Panc1 (cell line): ENCODE results near the gene TIRAP. TPM values are rescaled to one million over a fixed set of nuclear protein-coding genes. Genes with fewer than 3 reads are reported as not detected.

Experiments used
- ATAC-seq: fragments of 200-7000 bp; cut with Tn5 transposase; 2 replicates; pipeline ENCODE4 v1.9.1; 2020; ENCODE audit warnings: mild to moderate bottlenecking, moderate library complexity
- BruUV-seq: library from RNA; stranded (reverse); fragments of 400-500 nt; replicated peaks from 2 replicates; lab custom pipeline; 2021; lab: Mats Ljungman, UMichigan
- CTCF ChIA-PET: fragments of 300-600 bp; sonication (Branson Sonifier 250); formaldehyde crosslinking; loops from one replicate; lab custom pipeline; 2022; ENCODE audit warnings: antibody characterized with exemption; lab: Charles Lee
- POLR2A ChIA-PET: fragments of 300-600 bp; sonication (Branson Sonifier 250); formaldehyde crosslinking; loops from one replicate; lab custom pipeline; 2022; ENCODE audit warnings: antibody characterized with exemption; lab: Charles Lee
- DNase-seq: peaks from one replicate; pipeline ENCODE4 v3.0.0-alpha.2; 2010; ENCODE audit warnings: low read depth, low spot score
- H3K27ac ChIP-seq: 2 replicates; pipeline ENCODE4 v1.5.1; 2011; ENCODE audit warnings: mild to moderate bottlenecking, low read length, inconsistent platforms
- H3K27me3 ChIP-seq: fragments of 200-500 bp; sonication (Bioruptor generic); 2 replicates; pipeline ENCODE4 v1.6.0; 2014; ENCODE audit warnings: low read length, inconsistent platforms; ENCODE audit not compliant: control insufficient read depth, insufficient read depth
- H3K36me3 ChIP-seq: fragments of 200-500 bp; sonication (Bioruptor generic); 2 replicates; pipeline ENCODE4 v1.5.1; 2014; ENCODE audit warnings: inconsistent platforms, mild to moderate bottlenecking, low read length, moderate library complexity; ENCODE audit not compliant: control insufficient read depth, insufficient read depth
- H3K4me1 ChIP-seq: 2 replicates; pipeline ENCODE4 v1.5.1; 2011; ENCODE audit warnings: inconsistent platforms, mild to moderate bottlenecking, low read length, moderate library complexity; ENCODE audit not compliant: control insufficient read depth, insufficient read depth
- H3K4me3 ChIP-seq, 2 experiments: 2 replicates each; pipeline ENCODE4 v1.5.1; 2011 to 2012; ENCODE audit warnings: low read depth in 2 of 2, low read length in 2 of 2, mild to moderate bottlenecking in 2 of 2, inconsistent platforms in 1 of 2, moderate library complexity in 1 of 2
- H3K9me3 ChIP-seq: fragments of 200-500 bp; sonication (Bioruptor generic); 2 replicates; pipeline ENCODE4 v1.5.1; 2014; ENCODE audit warnings: low read depth, mild to moderate bottlenecking, inconsistent platforms, low read length, moderate library complexity; ENCODE audit not compliant: control insufficient read depth, insufficient read depth
- CTCF ChIP-seq: fragments of 450-650 bp; IDR thresholded peaks from 2 replicates; pipeline ENCODE4 v1.5.1; 2017; ENCODE audit warnings: mild to moderate bottlenecking
- POLR2AphosphoS5 ChIP-seq: IDR thresholded peaks from 2 replicates; pipeline ENCODE4 v1.6.1; 2012; ENCODE audit warnings: mild to moderate bottlenecking, low read depth, low read length, moderate library complexity
- REST ChIP-seq, 2 experiments: IDR thresholded peaks; 2 replicates each; pipeline ENCODE4 v1.6.1; 2011 to 2012; ENCODE audit warnings: low read depth in 2 of 2, control low read depth in 1 of 2, low read length in 1 of 2, mild to moderate bottlenecking in 1 of 2, moderate library complexity in 1 of 2; ENCODE audit not compliant: insufficient read depth in 1 of 2
- SIN3A ChIP-seq: IDR thresholded peaks from 2 replicates; pipeline ENCODE4 v1.6.1; 2012; ENCODE audit warnings: low read depth, mild to moderate bottlenecking, low read length, moderate library complexity, borderline replicate concordance; ENCODE audit not compliant: insufficient read depth
- TCF7L2 ChIP-seq: IDR thresholded peaks from 2 replicates; pipeline ENCODE4 v1.6.1; 2011; ENCODE audit warnings: mild to moderate bottlenecking, low read depth, low read length, inconsistent platforms
- in situ Hi-C: cut with HindIII; loops from 2 replicates; pipeline ENCODE4 v1.10.0; 2016; ENCODE audit warnings: low sequenced_read_pairs, low pct_unique_long_range_greater_than_20kb
- intact Hi-C: fragments of 100-400 bp; cut with micrococcal nuclease; formaldehyde crosslinking; loops from one replicate; pipeline ENCODE4 v1.10.0; 2022; ENCODE audit not compliant: unreplicated experiment
- total RNA-seq: library from RNA; stranded (reverse); gene quantifications from one replicate; pipeline ENCODE4 v1.2.1, GENCODE V29; 2021; ENCODE audit not compliant: unreplicated experiment

TIRAP gene
- total RNA-seq, 1 experiment from 2014 or later = 19.3 TPM

DNA sequence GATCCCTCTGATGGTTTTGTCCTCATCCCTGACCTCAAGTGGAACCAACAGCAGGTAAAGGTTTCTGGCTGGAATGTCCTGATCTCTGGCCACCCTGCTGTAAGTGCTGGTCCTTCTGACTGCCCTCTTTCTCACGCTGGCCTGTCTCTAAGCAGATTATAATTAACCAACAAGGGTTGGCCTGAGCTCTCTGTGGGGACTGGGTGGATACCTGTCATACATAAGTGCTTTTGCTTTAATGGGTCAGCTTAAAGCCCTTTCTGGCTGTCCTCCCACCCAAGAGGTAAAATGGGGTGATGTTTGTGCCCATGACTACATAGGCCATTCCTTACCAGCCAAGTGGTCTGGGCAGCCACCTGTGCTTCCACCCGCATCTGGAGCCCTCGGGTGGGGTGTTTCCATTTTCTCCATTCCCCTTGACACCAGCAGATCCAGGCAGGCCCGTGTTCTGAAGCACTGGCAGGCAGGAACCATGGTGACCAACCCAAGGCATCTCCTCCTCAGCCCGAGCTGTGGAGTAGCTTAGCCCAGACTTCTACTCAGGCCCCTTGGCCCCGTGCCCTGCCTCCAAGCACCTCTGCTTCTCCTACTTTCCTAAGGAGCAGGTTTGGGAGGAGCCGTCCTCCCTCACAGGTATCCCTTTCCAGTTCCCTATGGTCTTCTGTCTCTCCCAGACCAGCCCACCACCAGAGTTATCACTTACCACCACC is 55.6 kb downstream of the TIRAP start:
- Histone ChIP-seq H3K36me3 (peaks cover 3% of the 10 kb centered on the region; the same call in 1 of the 2 replicates), H3K4me1 (peaks cover 6% of the 10 kb centered on the region), H3K27ac (no peak overlapping the region), H3K4me3 (no peak overlapping the region), H3K9me3 (no peaks in the 10 kb centered on the region), H3K27me3 (no peaks in the 10 kb centered on the region)
- intact Hi-C loops (no loop called here), in situ Hi-C loops (no loop called here)
- ChIA-PET POLR2A (no interaction called here), CTCF (no interaction called here)
- no TSS peak for BruUV-seq
- DNase-seq (no peak), ATAC-seq (no peak)
- TF ChIP-seq SIN3A (no peak), REST (IDR thresholded peaks at IDR 0.05; ENCODE audit: insufficient read depth in 1 of 2, low read depth in 2 of 2, low read length in 1 of 2) (no peak), CTCF (no peak), POLR2AphosphoS5 (no peak), TCF7L2 (no peak)

GRCh38 chr11:126339073-126339862 is 56.4 kb downstream of the TIRAP start:
- in situ Hi-C loops = no loop called here
- H3K4me1 ChIP-seq = peaks cover 6% of the 10 kb centered on the region
- no peak overlapping the region for H3K27ac ChIP-seq
- H3K4me3 ChIP-seq = no peak overlapping the region
- POLR2A ChIA-PET = no interaction called here
- no TSS peak for BruUV-seq
- no peaks in the 10 kb centered on the region for H3K27me3 ChIP-seq
- H3K9me3 ChIP-seq = no peaks in the 10 kb centered on the region
- ATAC-seq (no peak), DNase-seq (no peak)
- TF ChIP-seq REST (IDR thresholded peaks at IDR 0.05; ENCODE audit: insufficient read depth in 1 of 2, low read depth in 2 of 2, low read length in 1 of 2) (no peak), POLR2AphosphoS5 (no peak)
- peaks cover 3% of the 10 kb centered on the region; the same call in 1 of the 2 replicates for H3K36me3 ChIP-seq
- intact Hi-C loops = no loop called here
- CTCF ChIA-PET = no interaction called here
